ENCODE data around the gene EXOSC1.
"Not testable (repeated sequence)": the region's sequence is repeated elsewhere in the genome, so short reads cannot be mapped to it uniquely, and the experiment has no call there.

The EXOSC1 gene, protein sequence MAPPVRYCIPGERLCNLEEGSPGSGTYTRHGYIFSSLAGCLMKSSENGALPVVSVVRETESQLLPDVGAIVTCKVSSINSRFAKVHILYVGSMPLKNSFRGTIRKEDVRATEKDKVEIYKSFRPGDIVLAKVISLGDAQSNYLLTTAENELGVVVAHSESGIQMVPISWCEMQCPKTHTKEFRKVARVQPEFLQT

DNA sequence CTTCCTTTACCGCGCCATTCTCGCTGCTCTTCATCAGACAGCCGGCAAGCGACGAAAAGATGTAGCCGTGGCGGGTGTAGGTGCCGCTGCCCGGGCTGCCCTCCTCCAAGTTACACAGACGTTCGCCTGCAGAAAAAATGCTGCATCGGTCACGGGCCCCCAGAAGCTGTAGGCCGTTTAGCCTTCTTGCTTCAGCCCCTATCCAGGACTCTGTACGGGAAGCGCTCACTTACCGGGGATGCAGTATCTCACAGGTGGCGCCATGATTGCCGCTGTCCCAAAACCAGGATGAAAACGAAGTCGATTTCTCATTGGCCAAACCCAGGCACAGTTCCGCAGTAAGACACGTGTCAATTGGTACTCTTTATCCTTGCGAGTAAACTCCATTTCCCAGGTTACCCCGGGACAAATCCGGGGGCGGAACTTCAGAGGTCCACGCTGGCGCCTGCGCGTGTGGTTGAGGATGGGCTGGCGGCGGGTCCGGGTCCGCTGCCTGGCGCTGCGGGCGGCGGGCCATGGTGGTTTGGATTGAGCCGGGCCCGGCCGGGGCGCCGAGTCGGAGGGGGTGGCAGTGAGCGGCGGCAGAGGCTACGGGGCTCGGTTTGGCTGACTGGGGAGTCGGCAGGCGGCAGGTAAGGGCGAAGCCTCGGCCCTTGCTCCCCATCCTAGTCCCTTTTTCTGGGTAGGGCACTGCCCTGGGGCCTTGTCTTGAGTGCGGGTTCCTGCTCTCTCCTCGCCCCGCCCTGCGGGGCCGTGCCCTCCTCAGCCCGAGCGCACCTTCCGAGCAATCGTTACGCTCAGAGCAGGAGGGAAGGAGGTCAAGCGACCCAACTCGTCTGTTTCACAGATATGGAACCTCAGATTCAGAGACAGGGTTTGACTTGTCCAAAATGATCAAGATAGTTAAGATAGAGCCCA lies at the start of gene EXOSC1, which contains the start of gene ZDHHC16:
EXOSC1 (minus strand) TSS at position 285 of the 918 bp plus-strand sequence; CDS start at position 264, 21 bp downstream.
ZDHHC16 (plus strand) TSS at position 454 of the 918 bp plus-strand sequence. CDS start 5,501 bp downstream, outside the sequence.
- in situ Hi-C loops (cut with HindIII; ENCODE audit: low sequenced_read_pairs) = loop anchor here (5.0 kb wide), 1 partner anchor 51 kb away; the partner anchor contains the start of genes MMS19 and UBTD1

DNA sequence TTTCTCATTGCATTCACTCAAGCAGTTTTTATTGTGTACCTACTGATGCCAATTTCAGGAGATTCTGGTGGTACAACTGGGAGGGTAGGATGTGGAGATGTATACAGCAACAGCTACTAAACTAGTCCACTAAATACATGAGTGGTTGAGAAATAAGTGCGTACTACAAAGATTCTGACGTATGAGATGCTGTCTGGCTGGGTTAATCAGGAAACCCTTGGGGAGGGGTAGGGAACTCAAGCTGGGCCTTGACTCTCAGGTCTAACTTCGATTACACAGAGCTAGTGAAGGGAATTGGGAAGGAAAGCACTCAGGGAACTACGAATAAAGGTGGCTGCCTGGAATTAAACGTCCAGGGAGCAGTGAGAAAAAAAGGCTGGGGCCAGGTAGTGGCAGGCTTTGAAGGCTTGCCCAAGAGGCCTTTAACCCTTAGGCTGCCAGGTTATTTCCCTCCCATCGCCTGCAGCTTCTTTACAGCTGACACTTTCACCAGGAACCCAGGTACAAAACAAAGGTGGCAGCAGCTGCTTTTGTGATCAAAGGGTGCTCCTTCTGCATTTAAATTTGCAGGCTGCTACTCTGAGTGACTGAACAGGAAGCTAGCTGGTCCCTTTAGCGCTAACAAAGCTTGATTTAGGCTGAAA lies 49.2 kb upstream of the EXOSC1 start:
- in situ Hi-C loops (cut with HindIII; ENCODE audit: low sequenced_read_pairs) = loop anchor here (5.0 kb wide), 1 partner anchor 48 kb away; the partner anchor contains the start of genes EXOSC1 and ZDHHC16

DNA sequence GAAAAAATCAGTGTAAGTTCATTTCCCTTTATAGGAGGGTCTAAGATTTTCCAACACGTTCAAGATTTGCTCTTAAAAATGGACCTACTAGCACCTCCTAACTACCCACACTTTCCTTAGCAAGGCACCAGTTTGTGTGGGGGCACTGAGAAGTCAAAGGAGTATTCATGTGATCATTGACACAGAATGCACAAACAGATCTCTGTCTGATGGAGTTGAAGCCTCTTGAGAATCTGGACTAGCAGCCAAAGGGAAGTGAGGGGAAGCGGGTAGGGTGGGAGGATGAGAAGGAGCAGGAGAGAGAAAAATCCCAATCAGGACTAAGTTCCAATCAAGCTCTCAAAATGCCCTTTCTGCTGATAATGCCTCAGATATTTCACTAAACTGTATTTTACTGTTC lies 48.3 kb upstream of the EXOSC1 start:
- in situ Hi-C loops (cut with HindIII; ENCODE audit: low sequenced_read_pairs) = no loop called here

DNA sequence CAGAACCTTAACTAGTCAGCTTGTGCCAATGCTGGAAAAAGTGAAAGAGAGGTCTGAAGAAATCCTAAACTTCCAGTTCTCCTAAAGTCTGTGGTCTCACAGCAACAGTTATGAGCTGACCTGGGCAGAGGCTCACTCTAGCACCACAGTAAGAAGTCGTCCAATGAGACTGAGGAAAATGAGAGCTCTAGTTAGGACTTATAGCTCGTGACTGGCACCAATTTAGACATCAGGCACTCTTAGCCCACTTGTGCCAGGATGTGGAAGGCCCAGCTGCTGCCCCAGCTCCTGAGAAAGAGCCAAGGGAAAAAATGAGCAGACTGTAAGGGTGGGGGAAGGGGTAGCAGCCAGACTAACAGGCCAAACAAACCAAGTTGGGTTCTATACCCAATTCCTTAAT lies 44.8 kb upstream of the EXOSC1 start:
- in situ Hi-C loops (cut with HindIII; ENCODE audit: low sequenced_read_pairs) = no loop called here

DNA sequence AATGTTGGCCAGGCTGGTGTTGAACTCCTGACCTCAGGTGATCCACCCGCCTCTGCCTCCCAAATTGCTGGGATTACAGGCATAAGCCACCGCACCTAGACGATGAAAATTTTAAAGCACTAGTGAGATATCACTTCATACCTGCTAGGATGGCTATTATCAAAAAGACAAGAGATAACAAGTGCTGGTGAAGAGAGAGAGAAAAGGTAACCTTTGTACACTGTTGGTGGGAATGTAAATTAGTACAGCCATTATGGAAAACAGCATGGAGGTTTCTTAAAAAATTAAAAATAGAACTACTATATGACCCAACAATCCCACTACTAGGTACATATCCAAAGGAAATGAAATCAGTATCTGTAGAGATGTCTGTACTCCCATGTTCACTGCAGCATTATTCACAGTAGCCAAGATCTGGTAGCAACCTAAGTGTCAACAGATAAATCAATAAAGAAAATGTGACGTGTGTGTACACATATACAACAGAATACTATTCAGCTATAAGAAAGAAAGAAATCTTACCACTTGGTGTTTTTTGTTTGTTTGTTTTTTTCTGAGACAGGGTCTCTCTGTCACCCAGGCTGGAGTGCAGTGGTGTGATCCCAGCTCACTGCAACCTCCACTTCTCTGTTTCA lies 40.0 kb upstream of the EXOSC1 start:
- in situ Hi-C loops (cut with HindIII; ENCODE audit: low sequenced_read_pairs) = no loop called here

DNA sequence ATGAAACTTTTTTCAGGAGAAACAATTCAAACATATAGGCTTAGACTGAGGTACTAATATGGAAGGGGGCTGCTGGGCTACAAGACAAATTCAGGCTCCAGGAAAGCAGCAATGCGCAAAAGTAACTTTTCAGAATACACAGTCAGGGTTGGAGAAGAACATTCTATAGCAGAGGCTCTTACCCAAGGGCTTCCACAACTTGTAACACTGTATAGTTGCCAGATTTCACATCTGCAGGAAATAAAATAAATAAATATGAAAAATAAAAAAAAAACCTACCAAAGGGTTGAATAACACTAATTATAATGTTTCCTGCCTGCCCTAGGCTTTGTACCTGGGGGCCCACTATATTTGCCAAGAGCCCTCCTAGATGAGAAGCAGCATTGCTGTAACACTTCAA lies 38.1 kb upstream of the EXOSC1 start:
- in situ Hi-C loops (cut with HindIII; ENCODE audit: low sequenced_read_pairs) = no loop called here

DNA sequence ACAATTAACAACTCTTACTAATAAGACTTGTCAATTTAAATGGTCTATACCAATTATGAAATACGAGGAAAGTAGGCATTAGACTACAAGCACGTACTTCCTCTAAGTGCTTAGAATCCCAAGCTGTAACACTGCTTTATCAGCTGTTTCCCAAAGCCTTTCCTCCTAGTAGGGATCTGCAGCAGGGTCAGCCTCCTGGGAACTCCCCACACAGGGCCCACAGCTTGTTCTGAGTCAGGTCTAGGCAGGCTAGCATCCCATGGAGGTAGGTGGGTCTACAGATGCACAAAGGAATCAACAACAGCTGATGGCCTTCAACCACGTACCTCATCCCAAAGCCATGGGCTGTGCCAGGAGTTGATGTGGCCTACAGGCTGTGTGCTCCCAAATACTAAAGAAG lies 37.7 kb upstream of the EXOSC1 start:
- in situ Hi-C loops (cut with HindIII; ENCODE audit: low sequenced_read_pairs) = no loop called here

DNA sequence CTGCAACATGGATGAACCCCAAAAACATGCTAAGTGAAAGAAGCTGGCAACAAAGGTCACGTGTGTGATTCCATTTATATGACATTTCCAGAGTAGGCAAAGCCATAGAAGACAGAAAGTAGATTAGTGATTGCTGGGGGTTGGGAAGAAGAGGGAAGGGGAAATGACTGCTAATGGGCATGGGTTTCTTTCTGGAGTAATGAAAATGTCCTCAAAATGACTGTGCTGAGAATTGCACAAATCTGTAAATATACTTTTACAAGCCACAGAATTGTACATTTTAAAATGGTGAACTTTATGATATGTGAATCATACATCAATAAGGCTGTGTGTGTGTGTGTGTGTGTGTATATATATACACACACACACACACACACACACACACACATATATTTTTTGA lies 36.6 kb upstream of the EXOSC1 start:
- in situ Hi-C loops (cut with HindIII; ENCODE audit: low sequenced_read_pairs) = no loop called here

DNA sequence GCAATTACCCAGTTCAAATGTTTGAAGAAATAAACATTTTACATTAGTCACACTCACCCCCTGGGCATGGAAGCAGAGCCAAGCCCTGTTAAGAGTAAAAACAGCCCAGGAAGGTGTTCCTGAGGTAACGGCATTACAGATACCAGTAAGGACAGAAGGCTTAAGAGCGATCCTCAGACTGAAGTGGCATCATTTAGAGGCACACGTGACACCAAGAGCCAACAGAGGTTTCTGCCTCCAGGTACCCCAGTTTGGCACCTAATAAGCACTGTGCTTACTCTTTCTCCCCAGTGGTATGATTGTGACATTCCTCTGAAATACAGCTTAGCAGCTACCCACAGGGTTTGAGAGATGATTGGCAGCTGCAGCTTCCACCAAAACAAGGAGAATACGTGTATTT lies 35.3 kb upstream of the EXOSC1 start:
- in situ Hi-C loops (cut with HindIII; ENCODE audit: low sequenced_read_pairs) = no loop called here

DNA sequence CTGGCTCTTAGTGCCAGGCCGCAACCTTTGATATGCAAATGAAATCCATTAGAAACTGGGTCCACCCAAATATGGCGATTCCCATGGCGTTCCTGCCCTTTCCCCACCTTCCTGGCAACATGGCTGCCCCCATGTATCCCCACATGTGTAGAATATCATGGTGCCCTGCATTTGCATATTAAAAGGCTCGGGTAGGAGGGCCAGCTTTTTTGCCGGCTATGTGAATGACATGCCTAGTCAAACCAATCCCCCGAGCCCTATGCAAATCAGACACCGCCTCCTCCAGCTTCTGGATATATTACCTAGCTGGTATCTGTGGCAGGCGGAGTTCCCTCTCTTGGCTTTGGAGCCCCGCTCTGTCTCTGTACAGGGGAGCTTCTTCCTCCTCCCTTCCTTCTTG lies 34.1 kb upstream of the EXOSC1 start:
- in situ Hi-C loops (cut with HindIII; ENCODE audit: low sequenced_read_pairs) = no loop called here

DNA sequence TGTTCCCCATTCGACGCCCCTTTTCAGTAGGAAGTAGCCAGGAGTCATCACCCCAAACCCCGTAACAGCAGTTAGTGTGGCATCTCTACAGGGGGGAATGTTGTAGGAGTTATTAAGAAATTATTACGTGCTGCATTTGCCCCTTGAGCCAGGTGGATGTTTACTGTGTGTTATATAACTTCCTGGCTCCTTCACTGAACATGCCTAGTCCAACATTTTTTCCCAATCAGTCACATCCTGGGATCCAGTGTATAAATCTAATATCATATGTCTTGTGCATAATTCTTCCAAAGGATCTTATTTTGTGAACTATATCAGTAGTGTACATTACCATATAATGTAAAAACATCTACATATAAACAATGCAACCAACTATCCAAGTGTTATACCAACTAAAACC lies 33.6 kb upstream of the EXOSC1 start:
- in situ Hi-C loops (cut with HindIII; ENCODE audit: low sequenced_read_pairs) = not testable (repeated sequence)

DNA sequence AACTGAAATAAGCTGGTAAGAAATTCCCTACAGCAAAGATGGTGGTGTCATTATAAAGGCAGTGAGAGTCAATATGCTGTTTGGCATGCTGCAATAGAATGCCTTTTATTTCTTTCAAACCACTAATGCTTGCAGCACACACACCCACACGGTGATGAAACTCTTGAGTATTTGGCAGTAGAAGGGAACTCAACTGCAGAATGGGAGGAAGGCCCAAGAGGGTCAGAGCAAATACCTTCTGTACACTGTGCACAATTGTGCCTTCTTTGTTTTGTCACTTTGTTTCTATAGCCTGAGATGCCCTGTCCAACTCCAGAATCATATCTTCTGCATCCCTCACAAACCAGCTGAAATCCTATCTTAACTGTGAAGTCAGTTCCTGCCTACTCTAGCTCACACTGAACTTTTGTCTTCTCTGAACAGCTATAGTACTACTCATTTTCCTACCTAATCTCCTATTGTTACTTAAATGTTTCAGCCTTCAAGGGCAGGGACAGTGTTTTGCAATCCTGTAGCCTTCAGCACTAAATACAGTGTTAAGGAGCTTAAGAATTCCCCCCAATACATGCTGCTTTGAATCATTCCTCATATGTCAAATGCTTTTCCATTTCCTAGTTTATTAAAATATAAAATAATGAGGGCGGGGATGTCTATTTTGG lies 30.3 kb upstream of the EXOSC1 start:
- in situ Hi-C loops (cut with HindIII; ENCODE audit: low sequenced_read_pairs) = no loop called here

DNA sequence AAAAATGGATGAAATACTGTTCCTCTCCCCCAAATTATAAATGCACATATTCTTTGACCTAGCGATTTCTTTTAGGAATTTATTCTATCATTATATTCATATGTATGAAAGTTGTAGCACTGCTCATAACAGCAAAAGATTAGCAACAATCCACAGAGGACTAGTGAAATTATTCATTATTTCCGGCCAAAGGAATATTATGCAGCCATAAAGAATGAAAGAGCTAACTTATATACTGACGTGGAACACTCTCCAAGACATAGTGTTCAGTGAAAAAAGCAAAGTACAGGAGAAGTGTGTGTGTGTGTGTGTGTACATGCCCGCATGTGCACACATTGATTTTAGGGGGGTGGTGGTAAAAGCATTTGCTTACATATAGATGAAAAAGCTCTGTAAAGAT lies 29.1 kb upstream of the EXOSC1 start:
- in situ Hi-C loops (cut with HindIII; ENCODE audit: low sequenced_read_pairs) = no loop called here

DNA sequence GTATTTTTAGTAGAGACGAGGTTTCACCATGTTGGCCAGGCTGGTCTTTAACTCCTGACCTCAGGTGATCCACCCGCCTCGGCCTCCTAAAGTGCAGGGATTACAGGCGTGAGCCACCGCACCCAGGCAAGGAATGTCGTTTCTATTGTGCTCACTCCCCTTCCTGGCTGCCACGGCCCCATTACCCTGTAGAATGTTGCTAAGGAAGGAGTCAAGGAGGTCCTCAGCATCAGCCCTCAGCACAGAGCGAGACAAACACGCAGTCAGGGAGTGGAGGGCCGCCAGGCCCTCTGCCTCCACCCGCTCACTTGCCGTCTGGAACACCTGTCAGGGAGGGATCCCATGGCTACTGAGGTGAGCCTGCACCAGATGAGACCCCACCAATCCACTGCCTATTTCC lies 23.0 kb upstream of the EXOSC1 start:
- in situ Hi-C loops (cut with HindIII; ENCODE audit: low sequenced_read_pairs) = not testable (repeated sequence)

DNA sequence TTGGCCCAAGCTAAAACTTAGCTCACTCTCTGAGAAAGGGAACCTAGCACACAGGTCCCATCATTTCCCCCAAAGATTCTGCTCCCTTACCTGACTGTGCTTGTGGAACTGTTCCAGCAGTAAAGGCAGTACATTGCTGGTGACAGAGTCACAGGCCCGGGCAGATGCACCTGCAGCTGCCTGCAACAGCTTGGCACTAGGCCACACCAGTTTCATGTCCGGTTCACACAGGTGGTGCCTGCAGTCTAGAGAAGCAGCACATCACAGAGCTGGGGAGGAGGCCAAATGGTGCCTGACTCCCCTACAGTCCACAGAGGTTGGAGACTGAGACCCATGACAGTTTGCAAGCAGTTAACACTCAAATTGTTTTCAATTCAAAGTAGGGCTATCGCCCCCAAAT lies 22.4 kb upstream of the EXOSC1 start:
- in situ Hi-C loops (cut with HindIII; ENCODE audit: low sequenced_read_pairs) = no loop called here

DNA sequence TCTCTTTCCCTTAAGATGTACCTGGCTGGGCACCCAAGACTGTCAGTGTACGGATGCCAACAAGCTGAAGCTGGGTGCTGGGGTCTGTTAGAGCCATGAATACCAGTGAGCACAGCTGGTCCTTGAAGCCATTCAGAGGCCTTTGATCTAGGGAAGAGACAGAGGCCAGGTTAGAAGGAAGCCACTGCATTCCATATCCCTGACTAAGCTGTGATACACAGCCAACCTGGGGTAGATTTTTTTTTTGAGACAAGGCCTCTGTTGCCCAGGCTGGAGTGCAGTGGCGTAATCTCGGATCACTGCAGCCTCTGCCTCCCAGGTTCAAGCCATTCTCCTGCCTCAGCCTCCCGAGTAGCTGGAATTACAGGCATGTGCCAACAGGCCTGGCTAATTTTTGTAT lies 20.9 kb upstream of the EXOSC1 start:
- in situ Hi-C loops (cut with HindIII; ENCODE audit: low sequenced_read_pairs) = no loop called here

DNA sequence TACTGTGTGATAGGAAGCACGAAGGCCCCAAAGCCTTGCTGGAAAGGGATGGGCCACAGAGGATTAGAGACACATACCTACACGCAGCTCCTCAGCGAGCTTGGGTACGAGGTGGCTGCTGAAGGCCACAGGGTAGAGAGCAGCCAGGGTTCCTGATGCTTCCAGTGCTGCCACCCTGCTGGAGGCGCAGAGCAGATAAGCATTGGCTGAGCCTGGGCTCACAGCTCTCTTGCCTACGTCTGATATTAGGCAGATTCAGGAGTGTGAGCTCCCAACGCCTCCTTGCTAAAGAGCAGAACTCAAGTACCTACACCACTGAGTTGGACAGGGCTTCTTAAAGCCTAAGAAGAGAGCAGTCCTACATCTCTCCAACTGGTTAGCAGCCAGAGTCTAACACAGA lies 20.2 kb upstream of the EXOSC1 start:
- in situ Hi-C loops (cut with HindIII; ENCODE audit: low sequenced_read_pairs) = no loop called here

DNA sequence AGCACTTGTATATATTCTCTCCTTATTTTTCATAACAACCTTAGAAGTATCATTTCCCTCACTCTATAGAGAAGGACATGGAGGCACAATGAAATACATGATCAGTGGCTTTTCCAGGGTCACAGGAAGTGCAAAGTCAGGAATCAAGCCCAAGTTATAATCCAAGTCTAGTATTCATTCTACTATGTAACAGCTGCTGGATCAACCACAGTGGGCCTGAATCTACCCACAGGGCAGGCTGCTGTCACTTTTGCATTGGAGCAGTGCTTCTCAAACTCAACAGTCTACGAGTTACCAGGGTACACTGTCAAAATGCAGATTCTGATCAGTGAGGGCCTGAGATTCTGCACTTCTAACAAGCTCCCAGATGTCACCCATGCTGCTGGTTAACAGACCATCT lies 18.4 kb upstream of the EXOSC1 start:
- in situ Hi-C loops (cut with HindIII; ENCODE audit: low sequenced_read_pairs) = no loop called here

DNA sequence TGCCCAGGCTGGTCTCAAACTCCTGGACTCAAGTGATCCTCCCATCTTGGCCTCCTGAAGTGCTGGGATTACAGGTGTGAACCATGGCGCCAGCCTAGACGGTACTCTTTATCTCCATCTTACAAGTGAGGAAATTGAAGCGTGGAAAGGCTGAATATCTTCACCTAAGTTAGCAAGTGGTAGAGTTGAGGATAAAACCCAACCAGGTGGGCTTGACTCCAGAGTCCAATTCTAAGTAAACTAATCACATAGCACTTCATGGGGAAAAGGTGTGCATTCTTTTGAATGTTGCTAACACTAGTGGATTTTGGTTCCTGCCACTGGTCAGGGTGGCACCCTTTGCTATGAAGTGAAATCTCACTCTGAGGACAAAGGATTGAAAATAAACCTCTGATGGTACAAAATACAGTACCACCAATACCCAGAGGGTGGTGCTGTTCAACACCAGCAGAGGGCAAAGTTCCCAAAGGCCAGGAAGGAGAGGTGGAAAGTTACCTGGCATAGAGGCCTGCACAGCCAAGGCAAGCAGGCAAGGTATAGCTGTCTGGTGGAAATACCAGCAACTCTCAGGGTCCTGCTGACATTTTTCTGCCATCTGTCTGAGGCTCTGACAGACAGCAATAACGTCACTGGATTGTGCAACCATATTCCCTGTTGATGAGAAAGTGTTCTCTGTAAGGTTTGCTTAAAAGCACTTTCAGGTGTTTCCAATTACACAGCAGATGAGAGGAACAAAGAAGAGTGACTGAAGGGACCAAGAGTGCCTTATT lies 17.7 kb upstream of the EXOSC1 start:
- in situ Hi-C loops (cut with HindIII; ENCODE audit: low sequenced_read_pairs) = no loop called here

DNA sequence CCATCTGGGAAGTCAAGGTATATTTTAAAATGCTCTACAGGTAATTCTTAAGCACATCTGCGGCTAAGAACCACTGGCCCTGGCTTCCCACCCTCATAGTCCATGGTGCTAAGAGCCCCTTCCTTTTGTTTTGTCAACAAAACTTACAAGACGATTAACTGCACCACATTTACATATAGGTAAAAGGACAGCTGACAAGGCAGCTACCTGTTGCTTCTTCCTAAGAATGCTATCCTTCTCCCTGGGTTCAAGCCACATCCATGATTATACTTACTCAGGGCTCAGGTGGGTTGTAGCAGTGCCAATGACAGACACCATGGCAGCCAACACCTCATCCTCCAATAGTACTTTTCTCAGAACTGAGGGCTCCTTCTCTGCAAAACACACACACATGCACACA lies 16.5 kb upstream of the EXOSC1 start:
- in situ Hi-C loops (cut with HindIII; ENCODE audit: low sequenced_read_pairs) = no loop called here

Data from endothelial cell of hepatic sinusoid (primary cell).